ENCODE data around the gene ALG11.
"Not testable (repeated sequence)": the region's sequence is repeated elsewhere in the genome, so short reads cannot be mapped to it uniquely, and the experiment has no call there.

The ALG11 gene

GRCh38 chr13:52029569-52029968 lies 17.4 kb downstream of the ALG11 start:
- no peak for DNase-seq

GRCh38 chr13:52030401-52030800 lies 18.2 kb downstream of the ALG11 start:
- DNase-seq: not testable (repeated sequence)

- no peak for DNase-seq
Measured at GRCh38 chr13:52033039-52033438, 20.8 kb downstream of the ALG11 start.

- no peak for DNase-seq
Measured at GRCh38 chr13:52034616-52035226, 22.5 kb downstream of the ALG11 start.

- no peak for DNase-seq
Measured at GRCh38 chr13:52036037-52036436, 23.8 kb downstream of the ALG11 start.

- DNase-seq: no peak
Measured at GRCh38 chr13:52043675-52044074, 31.5 kb downstream of the ALG11 start.

GRCh38 chr13:52047463-52047862 lies 35.3 kb downstream of the ALG11 start:
- no peak for DNase-seq

- DNase-seq: no peak
Measured at GRCh38 chr13:52048516-52048915, 36.3 kb downstream of the ALG11 start.

- no peak for DNase-seq
Measured at GRCh38 chr13:52051400-52051799, 39.2 kb downstream of the ALG11 start.

GRCh38 chr13:52053460-52053859 lies 41.3 kb downstream of the ALG11 start:
- DNase-seq: no peak

- DNase-seq: not testable (repeated sequence)
Measured at GRCh38 chr13:52061064-52061463, 48.9 kb downstream of the ALG11 start.

- no peak for DNase-seq
Measured at GRCh38 chr13:52061587-52061986, 49.4 kb downstream of the ALG11 start.

GRCh38 chr13:52067237-52067636 lies 55.0 kb downstream of the ALG11 start:
- no peak for DNase-seq

GRCh38 chr13:52070929-52071523 lies 58.8 kb downstream of the ALG11 start:
- no peak for DNase-seq
